ENCODE measurements around the gene OR4P4. TPM values are rescaled to one million over a fixed set of nuclear protein-coding genes. Genes with fewer than 3 reads are reported as not detected.

OR4P4 gene
- not detected in 2 replicates for total RNA-seq (2014; rRNA removed; shearing (Covaris generic))

- Histone ChIP-seq H3K27ac (no peak within 1 kb of the TSS), H3K36me3 (no peaks in the 10 kb centered on the region), H3K4me1 (no peaks in the 10 kb centered on the region), H3K27me3 (no peaks in the 10 kb centered on the region), H3K4me3 (no peak within 1 kb of the TSS), H3K9me3 (replicated peaks) (no peaks in the 10 kb centered on the region)
- no peak for DNase-seq
These were observed at the start of gene OR4P4 for GRCh38 chr11:55634813-55635212. TSS of gene OR4P4 (plus strand) at chr11:55635113.

DNA sequence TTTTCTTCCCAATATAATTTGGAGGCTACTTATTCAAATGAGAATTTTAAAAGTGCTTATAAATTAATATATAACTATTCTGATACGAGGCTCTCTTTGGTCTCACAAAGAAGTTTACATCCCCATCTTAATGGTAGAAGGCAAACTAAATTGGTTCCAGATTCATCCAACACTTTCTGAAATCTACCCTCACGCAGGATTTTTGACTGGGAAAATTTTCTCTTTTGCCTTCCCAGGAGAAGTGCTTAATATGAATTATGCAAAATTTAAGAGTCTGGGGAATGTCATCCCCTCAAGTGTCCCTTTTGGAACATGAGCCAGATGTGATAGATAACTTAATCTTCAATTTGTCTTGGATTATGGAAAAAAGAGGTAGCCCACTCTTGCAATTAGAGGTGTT, 27.4 kb upstream of the OR4P4 start, which contains the start of gene OR4C11:
Gene OR4C11 (minus strand): TSS at position 101 of the 400 bp plus-strand sequence. CDS start 3,272 bp downstream, outside the sequence.
- no peaks in the 10 kb centered on the region for H3K4me1 ChIP-seq
- H3K4me3 ChIP-seq: no peak within 1 kb of the TSS
- no peaks in the 10 kb centered on the region for H3K9me3 ChIP-seq (replicated peaks)
- DNase-seq: no peak
- no peaks in the 10 kb centered on the region for H3K36me3 ChIP-seq
- H3K27me3 ChIP-seq: no peaks in the 10 kb centered on the region
- H3K27ac ChIP-seq: no peak within 1 kb of the TSS

DNA sequence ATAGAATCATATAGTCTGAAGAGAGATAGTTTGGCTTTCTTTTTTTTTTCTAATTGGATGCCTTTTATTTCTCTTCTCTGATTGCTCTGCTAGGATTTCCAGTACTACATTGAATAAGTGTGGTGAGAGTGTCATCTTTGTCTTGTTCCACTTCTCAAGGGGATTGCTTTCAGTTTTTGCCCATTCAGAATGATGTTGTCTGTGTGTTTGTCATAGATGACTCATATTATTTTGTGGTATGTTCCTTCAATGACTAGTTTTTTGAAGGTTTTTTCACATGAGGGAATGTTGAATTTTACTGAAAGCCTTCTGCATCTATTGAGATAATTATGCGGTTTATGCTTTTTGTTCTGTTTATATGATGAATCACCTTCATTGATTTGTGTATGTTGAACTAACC, 10.4 kb upstream of the OR4P4 start:
- H3K27me3 ChIP-seq: no peaks in the 10 kb centered on the region
- H3K4me3 ChIP-seq: no peak overlapping the region
- H3K36me3 ChIP-seq: no peaks in the 10 kb centered on the region
- no peak overlapping the region for H3K27ac ChIP-seq
- no peaks in the 10 kb centered on the region for H3K9me3 ChIP-seq (replicated peaks)
- no peak for DNase-seq
- no peaks in the 10 kb centered on the region for H3K4me1 ChIP-seq

DNA sequence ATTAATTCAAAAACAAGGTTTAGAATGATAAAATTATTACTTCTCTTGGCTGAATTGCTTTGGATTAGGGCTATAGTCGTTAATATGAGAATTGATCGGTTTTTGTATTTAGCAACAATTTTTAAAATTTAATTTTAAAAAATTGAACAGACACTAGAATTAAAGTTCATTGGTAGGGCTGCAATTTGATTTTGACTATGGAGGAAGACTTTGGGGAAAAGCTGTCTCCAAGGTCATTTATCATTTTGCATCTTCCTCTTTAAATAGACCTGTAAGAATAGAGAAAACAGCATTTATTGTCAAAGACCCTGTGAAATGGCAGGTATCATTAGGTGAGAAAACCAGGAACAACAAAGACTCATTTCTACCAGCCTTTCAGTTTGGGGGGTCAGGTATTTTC, 13.1 kb downstream of the OR4P4 start, which contains the start of gene OR4S2:
Gene OR4S2 (plus strand): TSS at position 301 of the 400 bp plus-strand sequence. CDS start 2,577 bp downstream, outside the sequence.
- Histone ChIP-seq H3K9me3 (replicated peaks) (no peaks in the 10 kb centered on the region), H3K4me1 (no peaks in the 10 kb centered on the region), H3K27me3 (no peaks in the 10 kb centered on the region), H3K36me3 (no peaks in the 10 kb centered on the region), H3K27ac (no peak within 1 kb of the TSS), H3K4me3 (no peak within 1 kb of the TSS)
- DNase-seq: no peak

DNA sequence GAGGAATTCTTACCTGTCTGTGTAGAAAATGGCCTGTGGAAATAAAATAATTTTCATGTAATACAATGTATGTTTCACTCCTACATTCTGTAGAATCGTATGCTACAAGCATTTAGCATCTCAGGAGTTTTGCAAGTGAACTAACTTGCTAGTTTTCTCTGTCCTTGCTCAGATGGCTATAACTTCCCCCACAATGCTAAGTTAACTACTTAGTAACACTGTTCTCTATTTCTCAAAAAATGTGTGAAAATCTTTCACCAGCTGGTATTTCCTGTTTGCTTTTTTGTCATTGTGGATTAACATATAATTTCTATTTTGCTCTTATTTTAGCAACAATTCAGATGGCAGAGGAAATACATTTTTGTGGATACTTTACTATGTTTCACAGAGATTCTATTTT, 17.6 kb downstream of the OR4P4 start:
- Histone ChIP-seq H3K27ac (no peak overlapping the region), H3K4me3 (no peak overlapping the region), H3K4me1 (no peaks in the 10 kb centered on the region), H3K36me3 (no peaks in the 10 kb centered on the region), H3K27me3 (peaks cover 10% of the 10 kb centered on the region), H3K9me3 (replicated peaks) (no peaks in the 10 kb centered on the region)
- no peak for DNase-seq

GRCh38 chr11:55655096-55655495, 20.2 kb downstream of the OR4P4 start:
- no peaks in the 10 kb centered on the region for H3K4me1 ChIP-seq

DNA sequence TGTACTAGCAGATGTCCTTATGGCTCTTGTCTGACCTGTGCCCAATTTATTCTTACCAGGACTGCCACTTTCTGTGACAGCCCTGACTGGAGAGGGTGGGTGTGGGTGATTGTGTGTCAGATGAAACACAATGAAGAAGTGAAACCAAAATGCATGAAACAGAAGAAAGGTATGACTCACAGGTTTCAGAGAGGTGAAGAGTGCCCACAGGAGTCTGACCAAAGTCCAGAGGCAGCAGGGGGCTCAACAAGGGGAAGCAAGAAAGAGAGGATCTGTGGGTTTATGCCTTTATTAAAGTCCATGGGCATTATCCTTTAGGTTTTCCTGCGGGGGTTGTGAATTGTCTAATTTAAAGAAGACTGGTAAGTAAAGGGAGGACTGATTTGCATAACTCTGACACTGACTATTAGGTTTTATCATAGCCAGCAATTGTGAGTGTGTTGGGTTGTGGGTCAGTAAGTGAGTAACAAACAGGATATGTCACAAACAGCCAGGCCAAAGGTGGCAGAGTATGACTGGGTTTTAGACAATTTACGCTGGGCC, 23.2 kb downstream of the OR4P4 start:
- Histone ChIP-seq H3K27ac (no peak overlapping the region), H3K36me3 (no peaks in the 10 kb centered on the region), H3K27me3 (peaks cover 13% of the 10 kb centered on the region), H3K9me3 (replicated peaks) (no peaks in the 10 kb centered on the region), H3K4me1 (no peaks in the 10 kb centered on the region), H3K4me3 (no peak overlapping the region)
- no peak for DNase-seq

More at GRCh38 chr11:55655096-55655495, 20.2 kb downstream of the OR4P4 start:
- Histone ChIP-seq H3K36me3 (no peaks in the 10 kb centered on the region), H3K27me3 (peaks cover 13% of the 10 kb centered on the region), H3K4me3 (no peak overlapping the region), H3K9me3 (replicated peaks) (no peaks in the 10 kb centered on the region), H3K27ac (no peak overlapping the region)
- no peak for DNase-seq

DNA sequence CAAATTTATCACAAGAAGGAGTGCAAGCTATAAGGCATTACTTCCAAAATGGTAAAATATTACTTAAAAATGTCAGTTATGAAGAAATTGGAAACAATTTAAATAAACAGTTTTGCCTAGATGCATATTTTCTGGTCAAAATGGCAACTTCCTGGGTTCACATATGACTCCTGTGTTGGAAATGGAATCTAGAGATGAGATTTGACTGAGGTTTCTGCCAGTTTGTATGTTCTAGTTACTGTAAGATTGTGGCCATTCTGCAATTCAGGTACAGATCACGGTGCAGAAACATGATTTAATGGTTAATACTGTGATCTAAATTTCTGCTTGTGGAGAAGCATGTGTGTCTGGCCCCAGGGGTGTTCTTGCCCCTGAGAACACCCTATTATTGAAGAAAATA, 23.7 kb downstream of the OR4P4 start:
- no peak for DNase-seq
- Histone ChIP-seq H3K9me3 (replicated peaks) (no peaks in the 10 kb centered on the region), H3K27ac (no peak overlapping the region), H3K27me3 (peaks cover 13% of the 10 kb centered on the region), H3K4me1 (no peaks in the 10 kb centered on the region), H3K36me3 (no peaks in the 10 kb centered on the region), H3K4me3 (no peak overlapping the region)

GRCh38 chr11:55661901-55662300, 27.0 kb downstream of the OR4P4 start, which contains the start of gene OR4C6:
TSS of gene OR4C6 (plus strand) at chr11:55662201. CDS start at chr11:55665167, 2,966 bp downstream.
- no peak within 1 kb of the TSS for H3K27ac ChIP-seq
- H3K4me1 ChIP-seq: no peaks in the 10 kb centered on the region

GRCh38 chr11:55669376-55669775, 34.5 kb downstream of the OR4P4 start:
- H3K4me3 ChIP-seq: no peak overlapping the region
- no peak overlapping the region for H3K27ac ChIP-seq
- H3K36me3 ChIP-seq: no peaks in the 10 kb centered on the region
- H3K9me3 ChIP-seq (replicated peaks): no peaks in the 10 kb centered on the region
- no peaks in the 10 kb centered on the region for H3K4me1 ChIP-seq
- H3K27me3 ChIP-seq: peaks cover 6% of the 10 kb centered on the region
- DNase-seq: no peak

More at GRCh38 chr11:55661901-55662300, 27.0 kb downstream of the OR4P4 start, which contains the start of gene OR4C6:
- Histone ChIP-seq H3K36me3 (no peaks in the 10 kb centered on the region), H3K9me3 (replicated peaks) (no peaks in the 10 kb centered on the region), H3K27me3 (peaks cover 5% of the 10 kb centered on the region), H3K4me3 (no peak within 1 kb of the TSS)
- no peak for DNase-seq

- H3K4me1 ChIP-seq: no peaks in the 10 kb centered on the region
- no peak for DNase-seq
- no peaks in the 10 kb centered on the region for H3K9me3 ChIP-seq (replicated peaks)
- peaks cover 6% of the 10 kb centered on the region for H3K27me3 ChIP-seq
- H3K4me3 ChIP-seq: no peak overlapping the region
- no peak overlapping the region for H3K27ac ChIP-seq
- H3K36me3 ChIP-seq: no peaks in the 10 kb centered on the region
These were observed 38.9 kb downstream of the OR4P4 start for GRCh38 chr11:55673860-55674259.

Other genes with a start within 250 kb of the OR4P4 start
- gene OR4C15, start 80.6 kb upstream of the OR4P4 start, total RNA-seq (2014; rRNA removed; shearing (Covaris generic)): not detected in 2 replicates
- not detected in 2 replicates for gene OR4C16, start 63.0 kb upstream of the OR4P4 start, total RNA-seq (2014; rRNA removed; shearing (Covaris generic))
- gene OR4C11, start 27.5 kb upstream of the OR4P4 start, total RNA-seq (2014; rRNA removed; shearing (Covaris generic)): not detected in 2 replicates
- not detected in 2 replicates for gene OR4S2, start 13.2 kb downstream of the OR4P4 start, total RNA-seq (2014; rRNA removed; shearing (Covaris generic))
- not detected in 2 replicates for gene OR4C6, start 27.1 kb downstream of the OR4P4 start, total RNA-seq (2014; rRNA removed; shearing (Covaris generic))
- not detected in 2 replicates for gene OR5D13, start 138.3 kb downstream of the OR4P4 start, total RNA-seq (2014; rRNA removed; shearing (Covaris generic))
- gene OR5D14, start 160.4 kb downstream of the OR4P4 start, total RNA-seq (2014; rRNA removed; shearing (Covaris generic)): not detected in 2 replicates
- not detected in 2 replicates for gene OR5L1, start 176.3 kb downstream of the OR4P4 start, total RNA-seq (2014; rRNA removed; shearing (Covaris generic))
- gene OR5D18, start 184.5 kb downstream of the OR4P4 start, total RNA-seq (2014; rRNA removed; shearing (Covaris generic)): not detected in 2 replicates
- gene OR5L2, start 192.1 kb downstream of the OR4P4 start, total RNA-seq (2014; rRNA removed; shearing (Covaris generic)): not detected in 2 replicates
- not detected in 2 replicates for gene OR5D16, start 203.6 kb downstream of the OR4P4 start, total RNA-seq (2014; rRNA removed; shearing (Covaris generic))
- gene TRIM51, start 248.2 kb downstream of the OR4P4 start, total RNA-seq (2014; rRNA removed; shearing (Covaris generic)): not detected in 2 replicates